LoVo (cell line): ENCODE measurements around the gene ADAMTS8.
A peak's percentile ranks its signal among the peaks of the same experiment; 100 is the strongest.

Experiments
- DNase-seq: peaks from one replicate; pipeline ENCODE4 v3.0.0-alpha.2; 2016; ENCODE audit warnings: low spot score

Gene ADAMTS8

DNA sequence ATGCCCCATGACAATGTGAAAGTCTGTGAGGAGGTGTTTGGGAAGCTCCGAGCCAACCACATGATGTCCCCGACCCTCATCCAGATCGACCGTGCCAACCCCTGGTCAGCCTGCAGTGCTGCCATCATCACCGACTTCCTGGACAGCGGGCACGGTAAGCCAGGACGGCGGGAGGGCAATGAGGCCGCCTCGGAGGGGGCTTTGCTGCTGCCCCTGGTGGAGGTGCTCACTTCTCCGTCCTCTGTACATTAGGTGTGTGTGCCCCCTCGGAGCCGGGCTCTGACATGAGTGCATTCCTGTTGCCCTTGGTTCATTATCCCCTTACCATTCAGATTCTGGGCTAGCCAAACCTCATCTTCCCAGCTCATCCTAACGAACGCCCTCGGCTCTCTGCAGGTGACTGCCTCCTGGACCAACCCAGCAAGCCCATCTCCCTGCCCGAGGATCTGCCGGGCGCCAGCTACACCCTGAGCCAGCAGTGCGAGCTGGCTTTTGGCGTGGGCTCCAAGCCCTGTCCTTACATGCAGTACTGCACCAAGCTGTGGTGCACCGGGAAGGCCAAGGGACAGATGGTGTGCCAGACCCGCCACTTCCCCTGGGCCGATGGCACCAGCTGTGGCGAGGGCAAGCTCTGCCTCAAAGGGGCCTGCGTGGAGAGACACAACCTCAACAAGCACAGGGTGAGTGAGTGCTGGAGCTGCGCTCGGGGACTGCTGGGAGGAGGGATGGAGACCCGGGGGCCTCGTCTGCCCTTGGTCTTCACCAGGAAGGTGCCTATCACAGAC lies 33.9 kb upstream of the ADAMTS8 start:
- DNase-seq: no peak

DNA sequence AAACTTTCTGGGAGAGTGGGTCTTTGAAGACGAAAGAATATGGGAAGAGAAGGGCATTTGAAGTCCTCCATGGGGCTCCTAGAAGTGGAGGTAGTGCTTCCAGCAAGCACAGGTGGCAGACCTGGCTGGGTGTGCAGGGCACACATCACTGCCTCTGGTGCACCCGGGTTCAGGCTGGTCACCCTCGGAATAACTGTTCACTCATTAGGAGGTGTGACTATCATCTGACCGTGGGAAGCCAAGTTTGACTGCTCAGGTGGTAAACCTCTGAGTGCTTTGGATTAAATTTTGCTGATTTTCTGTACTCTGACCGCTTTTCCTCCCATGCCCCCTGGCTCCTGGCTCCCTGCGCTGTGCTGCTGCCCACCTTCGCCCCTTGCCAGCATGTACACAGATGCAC lies 31.1 kb upstream of the ADAMTS8 start:
- DNase-seq: no peak

DNA sequence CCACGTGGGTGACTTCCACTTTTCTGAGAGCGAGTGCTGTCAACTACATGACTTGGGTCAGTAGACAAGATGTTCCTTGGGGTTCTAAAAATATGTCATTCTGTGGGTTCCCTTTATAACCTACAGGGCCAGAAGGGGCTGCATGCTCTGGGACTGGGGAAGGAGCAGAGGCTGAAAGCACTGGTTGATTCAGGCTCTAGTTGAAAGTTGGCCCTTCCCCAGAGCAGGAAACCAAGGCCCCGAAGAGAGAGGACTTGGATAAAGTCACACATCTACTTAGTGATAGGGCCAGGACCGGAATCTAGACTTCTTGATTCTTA lies 30.0 kb upstream of the ADAMTS8 start:
- no peak for DNase-seq

GRCh38 chr11:130457623-130458409 lies 29.4 kb upstream of the ADAMTS8 start:
- DNase-seq: no peak

GRCh38 chr11:130456286-130456685 lies 27.9 kb upstream of the ADAMTS8 start:
- no peak for DNase-seq

GRCh38 chr11:130455483-130456127 lies 27.2 kb upstream of the ADAMTS8 start:
- DNase-seq: no peak

DNA sequence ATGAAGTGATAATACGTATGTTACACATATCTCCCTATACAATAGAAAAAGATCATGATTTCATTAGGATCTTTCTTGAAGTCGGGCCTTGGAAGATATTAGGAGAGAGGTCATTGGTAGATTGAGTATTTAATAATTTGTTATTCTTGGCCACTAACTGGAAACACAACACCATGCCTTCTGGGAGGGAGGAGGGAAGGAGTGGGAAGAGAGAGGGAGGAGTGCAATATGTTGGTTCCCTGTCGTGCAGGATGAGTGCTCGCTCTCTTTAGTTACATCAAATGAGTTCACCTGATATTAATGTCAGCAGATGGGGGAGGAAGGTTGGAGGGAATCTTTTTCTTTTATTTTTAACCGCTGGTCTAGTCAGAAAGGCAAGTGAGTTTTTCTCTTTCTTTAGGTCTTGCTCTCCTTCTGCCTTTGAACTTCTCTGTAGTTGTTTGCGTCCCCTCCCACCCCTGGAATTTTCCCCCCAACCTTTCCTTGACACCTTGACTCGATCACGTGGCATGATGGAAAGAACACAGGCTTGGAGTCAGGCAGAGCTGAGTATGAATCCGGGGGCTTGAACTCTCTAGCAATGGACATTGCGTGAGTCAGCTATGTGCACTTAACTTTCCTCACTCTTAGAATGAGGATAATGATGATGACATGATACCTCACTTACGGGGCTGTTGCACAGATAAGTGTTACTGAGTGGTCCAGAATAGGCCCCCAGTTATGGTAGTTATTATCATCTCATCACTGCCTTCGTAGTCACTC lies 26.3 kb upstream of the ADAMTS8 start:
- DNase-seq: no peak

DNA sequence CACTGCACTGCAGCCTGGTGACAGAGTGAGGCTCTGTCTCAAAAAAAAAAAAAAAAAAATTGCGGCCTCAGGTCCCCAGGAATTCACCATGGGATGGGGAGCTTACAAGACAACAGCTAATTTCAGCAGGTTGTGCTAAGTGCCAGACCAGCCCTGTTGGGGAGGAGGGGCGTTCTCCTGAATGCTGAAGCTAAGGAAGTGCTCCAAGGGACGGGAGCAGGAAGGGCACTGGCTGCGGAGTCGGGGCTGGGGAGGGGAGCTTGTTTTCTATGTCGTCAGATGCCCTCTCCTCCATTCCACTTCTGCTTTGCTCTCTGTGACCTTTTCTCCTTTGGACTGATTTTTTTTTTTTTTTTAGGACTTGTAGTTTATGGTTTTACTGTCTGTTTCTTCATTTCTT lies 24.5 kb upstream of the ADAMTS8 start:
- no peak for DNase-seq

- DNase-seq: no peak
These were observed 23.8 kb upstream of the ADAMTS8 start for GRCh38 chr11:130452176-130452575.

DNA sequence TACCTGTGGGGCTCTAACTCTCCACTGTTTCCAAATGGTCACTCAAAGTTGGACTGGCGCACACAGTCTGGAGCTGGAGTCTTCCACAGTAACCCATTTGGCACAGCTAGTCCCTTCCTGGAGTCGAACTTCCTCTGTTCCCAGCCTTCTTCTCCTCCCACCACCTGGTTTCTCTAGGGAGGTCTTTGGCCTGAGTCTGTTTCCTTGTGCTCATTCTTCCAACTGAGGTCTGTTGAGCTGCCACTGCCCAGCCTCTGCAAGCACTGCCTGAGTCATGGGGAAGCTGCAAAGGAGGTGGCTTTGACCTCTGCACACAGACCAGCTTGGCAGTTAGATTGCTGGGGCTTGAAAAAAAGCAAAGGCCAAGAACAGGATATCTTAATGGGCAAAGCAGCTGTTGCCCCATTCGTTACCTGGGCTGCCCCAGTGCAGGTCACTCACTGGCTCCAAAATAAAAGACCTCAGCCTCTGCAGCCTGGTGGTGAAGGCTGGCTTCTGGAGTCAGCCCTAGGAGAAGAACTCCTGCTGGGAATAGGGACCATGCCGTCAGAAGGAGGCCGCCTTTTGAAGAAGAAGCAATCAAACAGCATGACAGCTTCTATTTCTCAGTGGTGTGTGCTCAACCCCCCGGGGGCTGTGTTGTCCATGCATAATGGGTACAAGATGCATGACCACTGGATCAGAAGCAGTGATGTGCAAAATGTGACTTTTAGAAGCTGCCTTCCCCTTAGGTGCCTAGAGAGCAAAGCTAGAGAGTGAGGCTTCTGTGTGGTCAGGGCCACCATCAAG lies 23.0 kb upstream of the ADAMTS8 start:
- no peak for DNase-seq

DNA sequence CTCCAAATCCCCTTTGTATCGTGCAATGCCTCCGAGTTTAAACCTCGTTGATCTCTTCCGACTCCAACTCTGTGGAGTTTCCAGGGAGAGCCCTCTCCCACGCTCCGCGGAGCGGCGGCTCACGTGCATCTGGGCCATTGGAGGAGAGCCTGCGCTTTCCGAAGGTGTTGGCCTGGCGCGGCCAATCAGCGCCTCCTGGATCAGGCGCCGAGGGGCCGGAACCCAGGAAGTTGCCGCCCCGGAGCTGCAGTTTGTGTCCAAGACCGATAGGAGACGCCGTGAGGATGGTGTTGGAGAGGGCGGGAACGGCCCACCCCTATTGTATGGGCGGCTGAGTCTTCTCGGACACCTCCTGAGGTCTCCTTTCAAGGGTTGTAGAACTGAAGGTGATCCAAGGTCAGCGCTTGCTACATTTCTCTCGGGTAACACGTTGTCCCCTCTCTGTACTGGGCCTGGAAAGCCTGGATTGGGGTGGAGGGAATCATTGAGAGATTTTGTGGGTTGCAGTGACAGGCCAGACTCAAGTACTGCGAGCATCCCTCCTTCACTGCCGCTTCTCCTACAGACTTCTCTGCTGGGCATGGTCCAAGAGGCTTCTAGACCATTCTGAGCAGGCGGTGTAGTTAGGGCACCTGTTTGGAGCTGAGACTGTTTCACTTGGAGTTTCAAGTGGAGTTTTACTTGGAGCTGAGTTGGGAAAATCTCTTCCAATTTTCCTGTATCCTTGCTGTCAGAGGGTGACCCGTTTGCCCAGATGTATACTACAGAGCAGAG lies 21.8 kb upstream of the ADAMTS8 start:
- DNase-seq: no peak

DNA sequence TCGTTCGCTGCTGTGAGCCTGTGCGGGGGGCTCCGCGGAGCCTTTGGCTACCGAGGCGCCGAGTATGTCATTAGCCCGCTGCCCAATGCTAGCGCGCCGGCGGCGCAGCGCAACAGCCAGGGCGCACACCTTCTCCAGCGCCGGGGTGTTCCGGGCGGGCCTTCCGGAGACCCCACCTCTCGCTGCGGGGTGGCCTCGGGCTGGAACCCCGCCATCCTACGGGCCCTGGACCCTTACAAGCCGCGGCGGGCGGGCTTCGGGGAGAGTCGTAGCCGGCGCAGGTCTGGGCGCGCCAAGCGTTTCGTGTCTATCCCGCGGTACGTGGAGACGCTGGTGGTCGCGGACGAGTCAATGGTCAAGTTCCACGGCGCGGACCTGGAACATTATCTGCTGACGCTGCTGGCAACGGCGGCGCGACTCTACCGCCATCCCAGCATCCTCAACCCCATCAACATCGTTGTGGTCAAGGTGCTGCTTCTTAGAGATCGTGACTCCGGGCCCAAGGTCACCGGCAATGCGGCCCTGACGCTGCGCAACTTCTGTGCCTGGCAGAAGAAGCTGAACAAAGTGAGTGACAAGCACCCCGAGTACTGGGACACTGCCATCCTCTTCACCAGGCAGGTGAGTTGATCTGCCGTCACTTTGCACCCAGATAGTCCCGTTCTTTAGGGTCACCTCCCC lies 21.0 kb upstream of the ADAMTS8 start:
- no peak for DNase-seq

DNA sequence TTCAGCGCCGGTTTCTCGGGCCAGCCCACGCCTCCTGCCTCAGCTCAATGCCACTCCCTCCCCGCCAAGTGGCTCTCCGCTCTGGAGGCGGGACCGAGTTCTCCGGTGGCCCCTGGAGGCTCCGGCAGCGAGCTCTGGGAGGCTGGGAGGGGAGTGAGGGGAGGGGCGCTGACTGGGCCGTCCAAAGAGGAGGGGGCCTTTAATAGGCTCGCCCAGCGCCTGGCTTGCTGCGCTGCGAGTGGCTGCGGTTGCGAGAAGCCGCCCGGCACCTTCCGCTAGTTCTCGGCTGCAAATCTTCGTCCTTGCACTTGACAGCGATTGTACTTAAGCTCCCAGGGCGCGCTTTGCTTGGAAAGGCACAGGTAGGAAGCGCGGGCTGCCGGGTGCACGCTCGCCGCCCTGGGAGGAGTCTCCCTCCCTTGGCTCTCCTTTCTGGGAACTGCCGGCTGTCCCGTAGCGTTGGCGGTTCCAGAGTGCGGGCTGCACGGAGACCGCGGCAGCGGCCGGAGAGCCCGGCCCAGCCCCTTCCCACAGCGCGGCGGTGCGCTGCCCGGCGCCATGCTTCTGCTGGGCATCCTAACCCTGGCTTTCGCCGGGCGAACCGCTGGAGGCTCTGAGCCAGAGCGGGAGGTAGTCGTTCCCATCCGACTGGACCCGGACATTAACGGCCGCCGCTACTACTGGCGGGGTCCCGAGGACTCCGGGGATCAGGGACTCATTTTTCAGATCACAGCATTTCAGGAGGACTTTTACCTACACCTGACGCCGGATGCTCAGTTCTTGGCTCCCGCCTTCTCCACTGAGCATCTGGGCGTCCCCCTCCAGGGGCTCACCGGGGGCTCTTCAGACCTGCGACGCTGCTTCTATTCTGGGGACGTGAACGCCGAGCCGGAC lies 20.3 kb upstream of the ADAMTS8 start, which contains the start of gene ADAMTS15:
Gene ADAMTS15 (plus strand): TSS at position 230 of the 894 bp plus-strand sequence. CDS start 329 bp downstream, at position 559.
- peak; percentile 59 for DNase-seq

- DNase-seq: no peak
These were observed 19.6 kb upstream of the ADAMTS8 start for GRCh38 chr11:130448039-130448415.

DNA sequence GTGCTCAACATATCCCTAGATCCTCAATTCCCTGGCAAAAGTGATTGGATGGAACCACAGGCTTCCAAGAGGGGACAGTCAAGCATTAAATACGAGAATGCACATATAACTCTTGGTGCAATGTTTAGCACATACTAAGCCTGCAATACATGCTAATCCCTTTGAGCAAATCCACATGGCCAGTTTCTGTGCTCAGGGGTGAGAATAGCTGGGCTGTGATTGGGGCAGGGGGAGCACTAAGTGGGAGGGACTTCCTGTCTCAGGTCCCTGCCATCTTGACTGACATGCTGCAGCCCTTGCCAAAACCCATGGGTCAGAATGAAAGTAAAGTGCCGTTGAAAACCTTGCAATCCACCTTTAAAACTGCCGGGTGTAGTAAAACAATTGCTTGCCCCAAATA lies 17.4 kb upstream of the ADAMTS8 start:
- DNase-seq: no peak

- no peak for DNase-seq
These were observed 14.3 kb upstream of the ADAMTS8 start for GRCh38 chr11:130442737-130443136.

- DNase-seq: no peak
These were observed 13.3 kb upstream of the ADAMTS8 start for GRCh38 chr11:130441719-130442118.

DNA sequence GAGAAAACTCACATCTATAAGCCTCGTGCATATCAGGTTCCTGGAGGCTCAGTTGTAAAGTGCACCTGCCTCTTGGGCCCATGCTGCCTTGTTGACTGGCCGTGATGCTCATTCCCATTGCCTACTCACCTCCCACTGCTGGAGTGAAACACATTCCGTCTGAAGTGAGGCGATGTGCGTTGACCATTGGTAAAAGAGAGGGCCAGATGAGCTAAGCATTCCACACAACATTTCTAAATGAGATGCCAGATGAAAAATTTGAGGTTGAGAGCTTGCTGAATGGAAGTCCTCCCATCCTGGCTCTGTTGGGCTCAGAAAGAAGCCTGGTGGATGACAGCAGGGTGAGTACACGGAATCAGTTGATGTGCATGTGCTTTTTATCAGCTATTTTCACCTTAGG lies 11.5 kb upstream of the ADAMTS8 start:
- DNase-seq: no peak

- DNase-seq: no peak
These were observed 10.7 kb upstream of the ADAMTS8 start for GRCh38 chr11:130439160-130439519.
